Measurements from ENCODE around the gene CLCNKB. TPM values are rescaled to one million over a fixed set of nuclear protein-coding genes. Genes with fewer than 3 reads are reported as not detected.

Gene CLCNKB
- total RNA-seq, 1 experiment from 2014 or later, result 0.81 TPM

DNA sequence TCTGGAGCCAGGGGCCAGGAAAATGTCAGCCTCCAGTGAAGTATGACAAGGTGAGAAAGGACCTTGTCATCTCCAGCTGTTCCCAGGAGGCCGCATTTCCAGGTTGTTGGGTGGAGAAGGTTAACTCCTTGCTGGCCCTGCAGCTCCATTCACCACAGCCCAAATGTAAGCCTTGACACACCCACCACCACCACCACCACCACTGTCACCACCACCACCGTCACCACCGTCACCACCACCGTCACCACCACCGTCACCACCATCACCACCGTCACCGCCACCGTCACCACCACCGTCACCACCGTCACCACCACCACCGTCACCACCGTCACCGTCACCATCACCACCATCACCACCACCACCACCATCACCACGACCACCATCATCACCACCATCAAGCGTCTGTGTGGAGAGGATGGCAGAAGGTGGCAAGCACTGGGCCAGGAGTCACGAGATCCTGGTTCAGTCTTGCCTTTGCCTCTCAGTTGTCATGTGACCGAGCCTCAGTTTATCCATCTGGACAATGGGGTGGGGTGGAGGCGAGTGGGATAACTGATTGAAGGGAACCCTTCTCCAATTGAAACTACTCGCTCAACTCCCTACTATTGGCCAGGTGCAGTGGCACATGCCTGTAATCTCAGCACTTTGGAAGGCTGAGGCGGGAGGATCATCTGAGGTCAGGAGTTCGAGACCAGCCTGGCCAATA lies 51.0 kb downstream of the CLCNKB start:
- Histone ChIP-seq H3K27ac (ENCODE audit: low read depth, low read length) (no peak overlapping the region), H3K4me3 (replicated peaks in 1 of 2; ENCODE audit: low read depth in 1 of 2, low read length in 2 of 2) (no peak overlapping the region), H3K9me3 (ENCODE audit: control insufficient read depth in 1 of 2, insufficient read depth in 1 of 2, low read depth in 1 of 2, low read length in 2 of 2) (no peaks in the 10 kb centered on the region), H3K36me3 (ENCODE audit: control insufficient read depth in 1 of 2, insufficient read depth in 2 of 2, low read length in 2 of 2) (no peaks in the 10 kb centered on the region), H3K4me2 (ENCODE audit: low read length) (no peak overlapping the region), H2AFZ (ENCODE audit: low read depth, low read length, poor library complexity, severe bottlenecking) (no peak overlapping the region), H4K20me1 (ENCODE audit: insufficient read depth) (no peaks in the 10 kb centered on the region), H3K79me2 (ENCODE audit: insufficient read depth, low read length) (no peaks in the 10 kb centered on the region), H3K9me2 (ENCODE audit: insufficient read depth) (no peaks in the 10 kb centered on the region), H3K4me1 (ENCODE audit: control insufficient read depth in 1 of 2, insufficient read depth in 2 of 2, low read length in 2 of 2) (peaks cover 9 to 14% of the 10 kb centered on the region in 2 experiments; a peak in 3 of 4 replicates), H3K27me3 (ENCODE audit: insufficient read depth, low read length) (no peaks in the 10 kb centered on the region), H3K9ac (ENCODE audit: low read length) (no peak overlapping the region)
- no peak for TF ChIP-seq FOSL1 (IDR thresholded peaks at IDR 0.05; ENCODE audit: low read depth)
- no peak for TF ChIP-seq TCF7L2 (IDR thresholded peaks at IDR 0.05; ENCODE audit: borderline replicate concordance, extremely low read depth, insufficient read depth, insufficient read length)
- TF ChIP-seq, protein P1, sequence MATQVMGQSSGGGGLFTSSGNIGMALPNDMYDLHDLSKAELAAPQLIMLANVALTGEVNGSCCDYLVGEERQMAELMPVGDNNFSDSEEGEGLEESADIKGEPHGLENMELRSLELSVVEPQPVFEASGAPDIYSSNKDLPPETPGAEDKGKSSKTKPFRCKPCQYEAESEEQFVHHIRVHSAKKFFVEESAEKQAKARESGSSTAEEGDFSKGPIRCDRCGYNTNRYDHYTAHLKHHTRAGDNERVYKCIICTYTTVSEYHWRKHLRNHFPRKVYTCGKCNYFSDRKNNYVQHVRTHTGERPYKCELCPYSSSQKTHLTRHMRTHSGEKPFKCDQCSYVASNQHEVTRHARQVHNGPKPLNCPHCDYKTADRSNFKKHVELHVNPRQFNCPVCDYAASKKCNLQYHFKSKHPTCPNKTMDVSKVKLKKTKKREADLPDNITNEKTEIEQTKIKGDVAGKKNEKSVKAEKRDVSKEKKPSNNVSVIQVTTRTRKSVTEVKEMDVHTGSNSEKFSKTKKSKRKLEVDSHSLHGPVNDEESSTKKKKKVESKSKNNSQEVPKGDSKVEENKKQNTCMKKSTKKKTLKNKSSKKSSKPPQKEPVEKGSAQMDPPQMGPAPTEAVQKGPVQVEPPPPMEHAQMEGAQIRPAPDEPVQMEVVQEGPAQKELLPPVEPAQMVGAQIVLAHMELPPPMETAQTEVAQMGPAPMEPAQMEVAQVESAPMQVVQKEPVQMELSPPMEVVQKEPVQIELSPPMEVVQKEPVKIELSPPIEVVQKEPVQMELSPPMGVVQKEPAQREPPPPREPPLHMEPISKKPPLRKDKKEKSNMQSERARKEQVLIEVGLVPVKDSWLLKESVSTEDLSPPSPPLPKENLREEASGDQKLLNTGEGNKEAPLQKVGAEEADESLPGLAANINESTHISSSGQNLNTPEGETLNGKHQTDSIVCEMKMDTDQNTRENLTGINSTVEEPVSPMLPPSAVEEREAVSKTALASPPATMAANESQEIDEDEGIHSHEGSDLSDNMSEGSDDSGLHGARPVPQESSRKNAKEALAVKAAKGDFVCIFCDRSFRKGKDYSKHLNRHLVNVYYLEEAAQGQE (IDR thresholded peaks at IDR 0.05; ENCODE audit: low read depth), result no peak
- TF ChIP-seq, protein P2, sequence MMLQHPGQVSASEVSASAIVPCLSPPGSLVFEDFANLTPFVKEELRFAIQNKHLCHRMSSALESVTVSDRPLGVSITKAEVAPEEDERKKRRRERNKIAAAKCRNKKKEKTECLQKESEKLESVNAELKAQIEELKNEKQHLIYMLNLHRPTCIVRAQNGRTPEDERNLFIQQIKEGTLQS (IDR thresholded peaks at IDR 0.05), result no peak
- TF ChIP-seq SIN3A (IDR thresholded peaks at IDR 0.05; ENCODE audit: low read depth), result no peak
- TF ChIP-seq, protein P3, sequence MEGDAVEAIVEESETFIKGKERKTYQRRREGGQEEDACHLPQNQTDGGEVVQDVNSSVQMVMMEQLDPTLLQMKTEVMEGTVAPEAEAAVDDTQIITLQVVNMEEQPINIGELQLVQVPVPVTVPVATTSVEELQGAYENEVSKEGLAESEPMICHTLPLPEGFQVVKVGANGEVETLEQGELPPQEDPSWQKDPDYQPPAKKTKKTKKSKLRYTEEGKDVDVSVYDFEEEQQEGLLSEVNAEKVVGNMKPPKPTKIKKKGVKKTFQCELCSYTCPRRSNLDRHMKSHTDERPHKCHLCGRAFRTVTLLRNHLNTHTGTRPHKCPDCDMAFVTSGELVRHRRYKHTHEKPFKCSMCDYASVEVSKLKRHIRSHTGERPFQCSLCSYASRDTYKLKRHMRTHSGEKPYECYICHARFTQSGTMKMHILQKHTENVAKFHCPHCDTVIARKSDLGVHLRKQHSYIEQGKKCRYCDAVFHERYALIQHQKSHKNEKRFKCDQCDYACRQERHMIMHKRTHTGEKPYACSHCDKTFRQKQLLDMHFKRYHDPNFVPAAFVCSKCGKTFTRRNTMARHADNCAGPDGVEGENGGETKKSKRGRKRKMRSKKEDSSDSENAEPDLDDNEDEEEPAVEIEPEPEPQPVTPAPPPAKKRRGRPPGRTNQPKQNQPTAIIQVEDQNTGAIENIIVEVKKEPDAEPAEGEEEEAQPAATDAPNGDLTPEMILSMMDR (IDR thresholded peaks at IDR 0.05 in 2 of 3, conservative IDR thresholded peaks at IDR 0.05 in 1 of 3; ENCODE audit: borderline replicate concordance in 1 of 3, insufficient read depth in 1 of 3, low read depth in 2 of 3, low read length in 2 of 3), result no peak
- TF ChIP-seq EGR1 (IDR thresholded peaks at IDR 0.05; ENCODE audit: low read depth), result no peak
- TF ChIP-seq SP1 (IDR thresholded peaks at IDR 0.05; ENCODE audit: low read depth), result no peak
- TF ChIP-seq JUND (IDR thresholded peaks at IDR 0.05), result no peak
- no peak for TF ChIP-seq SRF (IDR thresholded peaks at IDR 0.05; ENCODE audit: low read depth)
- TF ChIP-seq, protein P4, sequence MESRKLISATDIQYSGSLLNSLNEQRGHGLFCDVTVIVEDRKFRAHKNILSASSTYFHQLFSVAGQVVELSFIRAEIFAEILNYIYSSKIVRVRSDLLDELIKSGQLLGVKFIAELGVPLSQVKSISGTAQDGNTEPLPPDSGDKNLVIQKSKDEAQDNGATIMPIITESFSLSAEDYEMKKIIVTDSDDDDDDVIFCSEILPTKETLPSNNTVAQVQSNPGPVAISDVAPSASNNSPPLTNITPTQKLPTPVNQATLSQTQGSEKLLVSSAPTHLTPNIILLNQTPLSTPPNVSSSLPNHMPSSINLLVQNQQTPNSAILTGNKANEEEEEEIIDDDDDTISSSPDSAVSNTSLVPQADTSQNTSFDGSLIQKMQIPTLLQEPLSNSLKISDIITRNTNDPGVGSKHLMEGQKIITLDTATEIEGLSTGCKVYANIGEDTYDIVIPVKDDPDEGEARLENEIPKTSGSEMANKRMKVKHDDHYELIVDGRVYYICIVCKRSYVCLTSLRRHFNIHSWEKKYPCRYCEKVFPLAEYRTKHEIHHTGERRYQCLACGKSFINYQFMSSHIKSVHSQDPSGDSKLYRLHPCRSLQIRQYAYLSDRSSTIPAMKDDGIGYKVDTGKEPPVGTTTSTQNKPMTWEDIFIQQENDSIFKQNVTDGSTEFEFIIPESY (IDR thresholded peaks at IDR 0.05; ENCODE audit: extremely low read depth, insufficient replicate concordance, low read length), result no peak
- no peak for TF ChIP-seq CBX3 (IDR thresholded peaks at IDR 0.05; ENCODE audit: low read depth)
- no peak for TF ChIP-seq ZNF274 (IDR thresholded peaks at IDR 0.05; ENCODE audit: low read depth, low read length)
- TF ChIP-seq POLR2AphosphoS5 (IDR thresholded peaks at IDR 0.05; ENCODE audit: low read depth, low read length), result no peak
- no peak for TF ChIP-seq CEBPB (IDR thresholded peaks at IDR 0.05; ENCODE audit: low read depth)
- ATAC-seq, result no peak
- intact Hi-C loops (cut with micrococcal nuclease), result no loop called here
- RAD21 ChIA-PET (ENCODE audit: low non-redundant PET in 1 of 2, low total read pairs in 2 of 2, uncharacterized antibody in 2 of 2, unreplicated experiment in 2 of 2), result no interaction called here
- POLR2A ChIA-PET, result interaction anchor here (1.1 kb wide), 1 partner anchor 19 kb away, joined by 3 read pairs; no protein-coding TSS in a partner anchor
- DNase-seq (ENCODE audit: low read depth, low spot score), result no peak
- BruUV-seq (replicated peaks), result no TSS peak
- CTCF ChIA-PET, result no interaction called here

Data from HCT116 (cell line).